HepG2 (cell line): ENCODE measurements around the gene NR2F1-AS1. TPM values are rescaled to one million over a fixed set of nuclear protein-coding genes. Genes with fewer than 3 reads are reported as not detected.

Source experiments
- ATAC-seq: fragments of 200-7000 bp; cut with Tn5 transposase; 3 replicates; pipeline ENCODE4 v1.9.1; 2020; ENCODE audit warnings: mild to moderate bottlenecking, moderate library complexity
- BruUV-seq: library from RNA; stranded (reverse); fragments of 400-500 nt; replicated peaks from 2 replicates; lab custom pipeline; 2021; lab: Mats Ljungman, UMichigan
- CTCF ChIA-PET: fragments of 300-600 bp; formaldehyde crosslinking; extraction: SDS; loops from one replicate; lab custom pipeline; 2021; ENCODE audit warnings: low total read pairs, inconsistent platforms, low intra/inter-chr PET ratio; lab: Yijun Ruan, JAX
- POLR2A ChIA-PET: fragments of 350-600 bp; sonication (Branson Sonifier 250); formaldehyde crosslinking; loops from one replicate; lab custom pipeline; 2020; ENCODE audit warnings: antibody characterized with exemption, inconsistent platforms; lab: Yijun Ruan, JAX
- DNase-seq: peaks from one replicate; pipeline ENCODE4 v3.0.0-alpha.2; 2015; ENCODE audit warnings: low spot score
- FAIRE-seq: peaks from 3 replicates; lab custom pipeline; 2011; peaks lifted over from hg19 to GRCh38; lab: Jason Lieb, UNC
- H2AFZ ChIP-seq: one replicate; pipeline ENCODE4 v1.6.1; 2011; ENCODE audit warnings: low read length, inconsistent platforms
- H3K27ac ChIP-seq: fragments of 300-600 bp; 3 replicates; pipeline ENCODE4 v1.8.0; 2011; ENCODE audit warnings: mixed run types, mild to moderate bottlenecking, mixed read lengths, low read length, inconsistent platforms; ENCODE audit not compliant: insufficient read depth; ENCODE audit errors: extremely low read length
- H3K27me3 ChIP-seq, 2 experiments: fragments of 200-600 bp in 1 of 2; 2 replicates in 1 of 2; 3 replicates in 1 of 2; pipeline versions ENCODE4 v1.6.0 to v1.8.0; 2011; ENCODE audit warnings: low read length in 2 of 2, mild to moderate bottlenecking in 2 of 2, moderate library complexity in 2 of 2, inconsistent platforms in 1 of 2; ENCODE audit not compliant: insufficient read depth in 2 of 2, control insufficient read depth in 1 of 2
- H3K36me3 ChIP-seq, 2 experiments: fragments of 200-600 bp in 1 of 2; replicated peaks in 1 of 2; 2 replicates in 1 of 2; 3 replicates in 1 of 2; pipeline versions ENCODE4 v1.5.1 to v1.8.0; 2011; ENCODE audit warnings: low read length in 2 of 2, inconsistent platforms in 1 of 2; ENCODE audit not compliant: insufficient read depth in 2 of 2, control insufficient read depth in 1 of 2
- H3K4me1 ChIP-seq: 2 replicates; pipeline ENCODE4 v1.5.1; 2012; ENCODE audit warnings: low read length, inconsistent platforms; ENCODE audit not compliant: insufficient read depth
- H3K4me2 ChIP-seq: 2 replicates; pipeline ENCODE4 v1.6.0; 2011; ENCODE audit warnings: low read depth, low read length, inconsistent platforms
- H3K4me3 ChIP-seq, 3 experiments: fragments of 200-600 bp in 1 of 3; sonication (generic), shearing (Covaris generic) in 1 of 3; replicated peaks in 1 of 3; 2 replicates each; pipeline ENCODE4 v1.5.1; 2011 to 2016; ENCODE audit warnings: low read length in 3 of 3, inconsistent platforms in 2 of 3, low read depth in 2 of 3, mild to moderate bottlenecking in 2 of 3, control low read depth in 1 of 3, mixed read lengths in 1 of 3; ENCODE audit not compliant: insufficient read depth in 1 of 3
- H3K79me2 ChIP-seq: one replicate; pipeline ENCODE4 v1.6.1; 2011; ENCODE audit warnings: low read length, inconsistent platforms; ENCODE audit not compliant: insufficient read depth
- H3K9ac ChIP-seq: 2 replicates; pipeline ENCODE4 v1.6.0; 2011; ENCODE audit warnings: mild to moderate bottlenecking, low read depth, low read length, inconsistent platforms; ENCODE audit not compliant: insufficient read depth
- H3K9me3 ChIP-seq: 2 replicates; pipeline ENCODE4 v1.5.1; 2012; ENCODE audit warnings: mild to moderate bottlenecking, low read length
- H4K20me1 ChIP-seq: 2 replicates; pipeline ENCODE4 v1.6.0; 2011; ENCODE audit warnings: inconsistent platforms, mild to moderate bottlenecking, low read length, moderate library complexity; ENCODE audit not compliant: insufficient read depth
- ATF1 ChIP-seq: IDR thresholded peaks from 2 replicates; pipeline ENCODE4 v1.6.1; 2016; ENCODE audit warnings: mild to moderate bottlenecking, control low read depth
- CHD2 ChIP-seq: IDR thresholded peaks from 2 replicates; pipeline ENCODE4 v1.6.1; 2011; ENCODE audit warnings: low read depth, low read length, improper control_type of control experiment
- DDIT3 ChIP-seq: sonication (generic); formaldehyde crosslinking; IDR thresholded peaks from 2 replicates; pipeline ENCODE4 v1.4.0; 2020; ENCODE audit warnings: mild to moderate bottlenecking, missing genetic modification reagents
- ELK4 ChIP-seq: sonication (generic); formaldehyde crosslinking; IDR thresholded peaks from 2 replicates; pipeline ENCODE4 v1.9.0; 2021; ENCODE audit warnings: missing genetic modification reagents, borderline replicate concordance
- KAT7 ChIP-seq: IDR thresholded peaks from 2 replicates; pipeline ENCODE4 v1.6.1; 2018; ENCODE audit warnings: borderline replicate concordance, missing compliant biosample characterization
- NR2F1 ChIP-seq, 2 experiments: fragments of 450-650 bp in 1 of 2; formaldehyde crosslinking in 1 of 2; IDR thresholded peaks; 2 replicates each; pipeline versions ENCODE4 v1.5.0 to v1.6.1; 2016 to 2020; ENCODE audit warnings: mild to moderate bottlenecking in 1 of 2, missing compliant biosample characterization in 1 of 2, missing genetic modification reagents in 1 of 2, moderate library complexity in 1 of 2
- REL ChIP-seq: sonication (generic); formaldehyde crosslinking; conservative IDR thresholded peaks from 2 replicates; pipeline ENCODE4 v1.8.0; 2022; ENCODE audit warnings: mild to moderate bottlenecking, missing genetic modification reagents, moderate library complexity
- SIX1 ChIP-seq: sonication (generic); formaldehyde crosslinking; IDR thresholded peaks from 2 replicates; pipeline ENCODE4 v1.4.0; 2020; ENCODE audit warnings: missing genetic modification reagents, borderline replicate concordance
- SKI ChIP-seq: fragments of 450-650 bp; IDR thresholded peaks from one replicate; pipeline ENCODE4 v1.6.1; 2018; ENCODE audit warnings: mild to moderate bottlenecking; ENCODE audit not compliant: partially characterized antibody
- ZC3H4 ChIP-seq: sonication (generic); formaldehyde crosslinking; IDR thresholded peaks from 2 replicates; pipeline ENCODE4 v1.4.0; 2020; ENCODE audit warnings: missing genetic modification reagents, borderline replicate concordance
- ZNF280D ChIP-seq: sonication (generic); formaldehyde crosslinking; IDR thresholded peaks from 2 replicates; pipeline ENCODE4 v1.5.1; 2020; ENCODE audit warnings: mild to moderate bottlenecking, missing genetic modification reagents
- ZNF768 ChIP-seq: sonication (generic); formaldehyde crosslinking; IDR thresholded peaks from 2 replicates; pipeline ENCODE4 v1.4.0; 2020; ENCODE audit warnings: missing genetic modification reagents
- WGBS: methylation state at CpG from one replicate; pipeline ENCODE4 v1.1.6; 2017; ENCODE audit warnings: low lambda C conversion rate; 5-methylcytosine and 5-hydroxymethylcytosine counted together
- in situ Hi-C: cut with HindIII; loops from 2 replicates; pipeline ENCODE4 v1.10.0; 2017; ENCODE audit warnings: low pct_unique_long_range_greater_than_20kb; ENCODE audit not compliant: extremely low pct_ligation_motif_present
- intact Hi-C: fragments of 100-400 bp; cut with micrococcal nuclease; formaldehyde crosslinking; loops from one replicate; pipeline ENCODE4 v1.10.0; 2022; ENCODE audit not compliant: unreplicated experiment
- polyA plus RNA-seq, 8 experiments: library from polyadenylated mRNA; depleted of rRNA in 3 of 8; stranded (reverse) in 7 of 8; unstranded in 1 of 8; fragments of >200 nt; fragmentation: Illumina TruSeq in 4 of 8; extraction: Trizol in 4 of 8; gene quantifications; 2 replicates each; pipeline versions ENCODE4 v1.2.1 to v1.2.3, GENCODE V29; 2011 to 2016; ENCODE audit warnings: low read depth in 4 of 8, missing spikeins in 1 of 8, mixed read lengths in 1 of 8; ENCODE audit not compliant: insufficient read depth in 1 of 8
- total RNA-seq, 5 experiments: library from RNA; depleted of rRNA; stranded (reverse); fragments of >200 nt; fragmentation: Illumina TruSeq; extraction: Trizol; gene quantifications; 2 replicates each; pipeline ENCODE4 v1.2.3, GENCODE V29; 2016; ENCODE audit warnings: low read depth in 1 of 5

NR2F1-AS1 gene
- total and polyA plus RNA-seq, 2 of the 13 experiments (the other 11 are each of a cell fraction or from before 2014, with no cell fraction given): 2.8 TPM

- WGBS: 53% methylated on average over 2 of the region's 2 CpGs
- Histone ChIP-seq H3K4me3 (no peak overlapping the region), H3K27ac (no peak overlapping the region), H3K4me1 (no peaks in the 10 kb centered on the region), H3K4me2 (no peak overlapping the region), H3K27me3 (no peaks in the 10 kb centered on the region), H3K9me3 (no peaks in the 10 kb centered on the region), H2AFZ (no peak overlapping the region), H3K9ac (no peak overlapping the region), H3K36me3 (no peaks in the 10 kb centered on the region), H3K79me2 (no peaks in the 10 kb centered on the region), H4K20me1 (no peaks in the 10 kb centered on the region)
- POLR2A ChIA-PET: no interaction called here
- CTCF ChIA-PET: no interaction called here
- ATAC-seq (no peak), DNase-seq (no peak), FAIRE-seq (no peak)
- intact Hi-C loops: no loop called here
- BruUV-seq: no TSS peak
- in situ Hi-C loops: no loop called here
- no peak for TF ChIP-seq SKI
- no peak for TF ChIP-seq ELK4 (CRISPR knock-in tag)
- no peak for TF ChIP-seq ZNF768 (CRISPR knock-in tag)
- TF ChIP-seq REL (CRISPR knock-in tag): no peak
- no peak for TF ChIP-seq NR2F1 (CRISPR knock-in tag; IDR thresholded peaks at IDR 0.05)
- TF ChIP-seq SIX1 (CRISPR knock-in tag): no peak
- TF ChIP-seq CHD2: no peak
- no peak for TF ChIP-seq KAT7
- no peak for TF ChIP-seq ZC3H4 (CRISPR knock-in tag)
- no peak for TF ChIP-seq ZNF280D (CRISPR knock-in tag)
- no peak for TF ChIP-seq DDIT3 (CRISPR knock-in tag)
- TF ChIP-seq ATF1 (CRISPR knock-in tag): no peak
Observed at GRCh38 chr5:93510626-93511380, 70.2 kb downstream of the NR2F1-AS1 start.
